K562 (cell line): ENCODE measurements around the gene LATS2. TPM values are rescaled to one million over a fixed set of nuclear protein-coding genes. Genes with fewer than 3 reads are reported as not detected.

Experiments used
- ATAC-seq: fragments of 200-7000 bp; cut with Tn5 transposase; 3 replicates; pipeline ENCODE4 v1.9.1; 2020; ENCODE audit warnings: moderate library complexity
- BruUV-seq: library from RNA; stranded (reverse); fragments of 400-500 nt; replicated peaks from 2 replicates; lab custom pipeline; 2021; lab: Mats Ljungman, UMichigan
- CTCF ChIA-PET: fragments of 300-600 bp; formaldehyde crosslinking; extraction: SDS; loops from one replicate; lab custom pipeline; 2021; ENCODE audit warnings: low intra/inter-chr PET ratio; lab: Yijun Ruan, JAX
- POLR2A ChIA-PET: fragments of 300-600, 350-650 bp; sonication (Branson Sonifier 250); formaldehyde crosslinking; extraction: SDS; loops from one replicate; lab custom pipeline; 2021; ENCODE audit warnings: antibody characterized with exemption, inconsistent platforms; lab: Yijun Ruan, JAX
- DNase-seq, 4 experiments: peaks; one replicate each; pipeline versions ENCODE4 v3.0.0 to v3.0.0-alpha.2; 2011 to 2018; ENCODE audit warnings: low spot score in 3 of 4, mixed read lengths in 3 of 4; ENCODE audit errors: extremely low read depth in 1 of 4
- FAIRE-seq: peaks from 2 replicates; lab custom pipeline; 2011; peaks lifted over from hg19 to GRCh38; lab: Jason Lieb, UNC
- H2AFZ ChIP-seq: 2 replicates; pipeline ENCODE4 v1.6.0; 2011; ENCODE audit warnings: low read depth, low read length, control low read depth, inconsistent platforms
- H3K27ac ChIP-seq: fragments of 200-600 bp; 3 replicates; pipeline ENCODE4 v1.8.0; 2011; ENCODE audit warnings: low read depth, mild to moderate bottlenecking, control low read depth, inconsistent platforms, low read length, moderate library complexity, mixed read lengths; ENCODE audit errors: extremely low read depth
- H3K27me3 ChIP-seq, 2 experiments: fragments of 300-600 bp in 1 of 2; 2 replicates in 1 of 2; 3 replicates in 1 of 2; pipeline versions ENCODE4 v1.6.0 to v1.8.0; 2011; ENCODE audit warnings: inconsistent platforms in 2 of 2, low read length in 2 of 2, mild to moderate bottlenecking in 1 of 2, mixed read lengths in 1 of 2, moderate library complexity in 1 of 2; ENCODE audit not compliant: control insufficient read depth in 2 of 2, insufficient read depth in 2 of 2
- H3K36me3 ChIP-seq: fragments of 300-600 bp; 3 replicates; pipeline ENCODE4 v1.8.0; 2011; ENCODE audit warnings: mild to moderate bottlenecking, low read length, inconsistent platforms; ENCODE audit not compliant: control insufficient read depth, insufficient read depth
- H3K4me1 ChIP-seq, 2 experiments: fragments of 200-600 bp in 1 of 2; replicated peaks in 1 of 2; 2 replicates in 1 of 2; 3 replicates in 1 of 2; pipeline versions ENCODE4 v1.5.1 to v1.8.0; 2011; ENCODE audit warnings: inconsistent platforms in 2 of 2, low read length in 2 of 2, mild to moderate bottlenecking in 1 of 2, mixed read lengths in 1 of 2, moderate library complexity in 1 of 2; ENCODE audit not compliant: control insufficient read depth in 2 of 2, insufficient read depth in 2 of 2
- H3K4me2 ChIP-seq: 2 replicates; pipeline ENCODE4 v1.6.1; 2011; ENCODE audit warnings: low read length, control low read depth, inconsistent platforms, mixed read lengths; ENCODE audit not compliant: insufficient read depth
- H3K4me3 ChIP-seq: fragments of 200-600 bp; sonication (generic), shearing (Covaris generic); 2 replicates; pipeline ENCODE4 v1.5.1; 2016; ENCODE audit warnings: control low read depth, inconsistent platforms
- H3K79me2 ChIP-seq: fragments of 200-600 bp; 3 replicates; pipeline ENCODE4 v1.8.0; 2011; ENCODE audit warnings: low read length, inconsistent platforms; ENCODE audit not compliant: control insufficient read depth, insufficient read depth
- H3K9ac ChIP-seq, 2 experiments: 2 replicates each; pipeline versions ENCODE4 v1.6.0 to v1.6.1; 2011; ENCODE audit warnings: low read depth in 2 of 2, low read length in 2 of 2, control low read depth in 1 of 2, inconsistent platforms in 1 of 2, mild to moderate bottlenecking in 1 of 2, mixed read lengths in 1 of 2; ENCODE audit not compliant: insufficient read depth in 1 of 2
- H3K9me1 ChIP-seq: one replicate; pipeline ENCODE4 v1.6.0; 2011; ENCODE audit warnings: inconsistent platforms, mild to moderate bottlenecking, low read length, moderate library complexity; ENCODE audit not compliant: control insufficient read depth, insufficient read depth
- H3K9me3 ChIP-seq: replicated peaks from 2 replicates; pipeline ENCODE4 v1.5.1; 2011; ENCODE audit warnings: low read depth, low read length, inconsistent platforms; ENCODE audit not compliant: control insufficient read depth, insufficient read depth
- H4K20me1 ChIP-seq: replicated peaks from 2 replicates; pipeline ENCODE4 v1.6.1; 2011; ENCODE audit warnings: low read length, inconsistent platforms, mixed read lengths; ENCODE audit not compliant: control insufficient read depth, insufficient read depth
- ATF1 ChIP-seq, 2 experiments: fragments of 450-650 bp in 1 of 2; IDR thresholded peaks; 2 replicates each; pipeline ENCODE4 v1.6.1; 2016; ENCODE audit warnings: missing compliant biosample characterization in 1 of 2, missing genetic modification characterization in 1 of 2
- CEBPB ChIP-seq: fragments of 450-650 bp; IDR thresholded peaks from 2 replicates; pipeline ENCODE4 v1.6.1; 2016; ENCODE audit warnings: missing genetic modification characterization, missing compliant biosample characterization
- COPS2 ChIP-seq: fragments of 450-650 bp; conservative IDR thresholded peaks from 2 replicates; pipeline ENCODE4 v1.6.1; 2016; ENCODE audit warnings: mild to moderate bottlenecking, moderate library complexity
- KDM5B ChIP-seq: fragments of 200-600 bp; sonication (generic); IDR thresholded peaks from 2 replicates; pipeline ENCODE4 v1.6.1; 2012; ENCODE audit warnings: low read depth, mild to moderate bottlenecking, moderate library complexity, low read length, control low read depth, inconsistent platforms; ENCODE audit not compliant: insufficient replicate concordance
- MEF2A ChIP-seq: IDR thresholded peaks from 2 replicates; pipeline ENCODE4 v1.6.1; 2011; ENCODE audit warnings: low read depth, mild to moderate bottlenecking, low read length, moderate library complexity; ENCODE audit not compliant: control insufficient read depth
- PHB2 ChIP-seq: fragments of 450-650 bp; IDR thresholded peaks from 2 replicates; pipeline ENCODE4 v1.6.1; 2017; ENCODE audit warnings: low read depth
- POLR2G ChIP-seq: fragments of 200-400 bp; formaldehyde crosslinking; IDR thresholded peaks from 2 replicates; pipeline ENCODE4 v1.6.1; 2017; ENCODE audit warnings: low read depth, mild to moderate bottlenecking, antibody characterized with exemption, low read length, moderate library complexity
- ZC3H4 ChIP-seq: sonication (generic); formaldehyde crosslinking; IDR thresholded peaks from 2 replicates; pipeline ENCODE4 v1.9.0; 2021; ENCODE audit warnings: missing genetic modification reagents, borderline replicate concordance
- ZKSCAN8 ChIP-seq: fragments of 200-800 bp; sonication (Bioruptor generic); IDR thresholded peaks from 2 replicates; pipeline ENCODE4 v1.6.1; 2016; ENCODE audit warnings: missing genetic modification characterization, missing compliant biosample characterization
- ZNF143 ChIP-seq: sonication (generic); formaldehyde crosslinking; IDR thresholded peaks from 2 replicates; pipeline ENCODE4 v1.9.0; 2022; ENCODE audit warnings: mild to moderate bottlenecking, missing genetic modification reagents
- ZNF184 ChIP-seq: sonication (generic); formaldehyde crosslinking; IDR thresholded peaks from 2 replicates; pipeline ENCODE4 v1.5.0; 2020; ENCODE audit warnings: missing genetic modification reagents
- WGBS: fragments of 100-300 bp; shearing (Covaris generic); methylation state at CpG from one replicate; pipeline ENCODE4 v1.1.6; 2016; ENCODE audit warnings: low coverage, mixed read lengths; ENCODE audit not compliant: insufficient coverage; ENCODE audit errors: missing lambda C conversion rate; 5-methylcytosine and 5-hydroxymethylcytosine counted together
- in situ Hi-C: fragments of 300-500 bp; cut with MboI; formaldehyde crosslinking; loops from 4 replicates; pipeline ENCODE4 v1.15.0; 2018; ENCODE audit warnings: inconsistent platforms, mixed read lengths
- intact Hi-C: fragments of 100-400 bp; cut with micrococcal nuclease; formaldehyde crosslinking; loops from 2 replicates; pipeline ENCODE4 v1.14.2; 2022
- polyA plus RNA-seq, 8 experiments: library from polyadenylated mRNA; depleted of rRNA in 4 of 8; stranded (reverse) in 5 of 8; unstranded in 3 of 8; fragments of >200 nt; fragmentation: Nextera tagmentation in 2 of 8; fragmentation: Illumina TruSeq in 1 of 8; extraction: Ambion mirVana in 2 of 8; extraction: Trizol in 1 of 8; gene quantifications; 2 replicates each; pipeline versions ENCODE4 v1.2.1 to v1.2.3, GENCODE V29; 2011 to 2014; ENCODE audit warnings: inconsistent platforms in 1 of 8, missing spikeins in 1 of 8
- total RNA-seq, 7 experiments: library from RNA; depleted of rRNA in 6 of 7; stranded (reverse); fragments of >200 nt in 6 of 7; fragmentation: Illumina TruSeq in 2 of 7; extraction: Trizol in 2 of 7; gene quantifications; 2 replicates each; pipeline versions ENCODE4 v1.2.1 to v1.2.3, GENCODE V29; 2011 to 2021; ENCODE audit warnings: low replicate concordance in 1 of 7
- TF ChIP-seq, protein P1 (sequence below): IDR thresholded peaks from 2 replicates; pipeline ENCODE4 v1.6.1; 2016; ENCODE audit warnings: missing genetic modification characterization, missing compliant biosample characterization
- TF ChIP-seq, protein P2 (sequence below): sonication (generic); formaldehyde crosslinking; IDR thresholded peaks from 2 replicates; pipeline ENCODE4 v1.8.0; 2022; ENCODE audit warnings: missing genetic modification reagents, mild to moderate bottlenecking, moderate library complexity, borderline replicate concordance

LATS2 gene
- total and polyA plus RNA-seq, 9 of the 15 experiments (the other 6 are each of a cell fraction or from before 2014, with no cell fraction given): 0.18 to 3.7 (median 0.76) TPM

DNA sequence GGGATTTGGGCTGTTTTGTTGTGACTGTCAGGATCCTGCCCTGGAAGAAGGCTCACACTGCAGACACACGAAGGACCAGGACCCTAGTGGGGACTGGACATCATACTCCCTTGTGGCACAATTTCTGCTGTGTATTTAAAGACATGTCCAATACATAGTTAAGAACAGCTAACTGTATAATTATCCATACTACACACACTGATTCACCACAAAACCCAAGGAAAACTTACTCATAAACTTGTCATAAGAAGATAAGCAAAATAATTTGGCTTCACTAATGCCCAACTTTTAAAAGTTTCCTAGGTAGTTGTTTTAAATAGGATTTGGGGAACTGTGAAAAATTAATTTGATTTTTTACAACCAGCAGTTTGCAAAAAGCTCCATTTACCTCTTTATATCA, 46.1 kb downstream of the LATS2 start:
- Histone ChIP-seq H3K79me2 (no peaks in the 10 kb centered on the region), H3K4me2 (no peak overlapping the region), H3K9ac (no peak overlapping the region), H3K27me3 (no peaks in the 10 kb centered on the region), H3K9me3 (no peaks in the 10 kb centered on the region), H3K4me3 (no peak overlapping the region), H3K9me1 (no peaks in the 10 kb centered on the region), H3K36me3 (no peaks in the 10 kb centered on the region), H2AFZ (no peak overlapping the region), H4K20me1 (no peaks in the 10 kb centered on the region), H3K27ac (no peak overlapping the region), H3K4me1 (peaks cover 0 to 6% of the 10 kb centered on the region in 2 experiments; a peak in 2 of 5 replicates)
- intact Hi-C loops: no loop called here
- ChIA-PET CTCF (no interaction called here), POLR2A (interaction anchor here (0.6 kb wide), 1 partner anchor 42 kb away, joined by 3 read pairs; no protein-coding TSS in a partner anchor)
- no peak for FAIRE-seq
- BruUV-seq: no TSS peak
- in situ Hi-C loops: no loop called here
- no peak for TF ChIP-seq POLR2G
- no peak for ATAC-seq
- 67% methylated on average over 1 of the region's 1 CpG for WGBS
- DNase-seq: no peak

DNA sequence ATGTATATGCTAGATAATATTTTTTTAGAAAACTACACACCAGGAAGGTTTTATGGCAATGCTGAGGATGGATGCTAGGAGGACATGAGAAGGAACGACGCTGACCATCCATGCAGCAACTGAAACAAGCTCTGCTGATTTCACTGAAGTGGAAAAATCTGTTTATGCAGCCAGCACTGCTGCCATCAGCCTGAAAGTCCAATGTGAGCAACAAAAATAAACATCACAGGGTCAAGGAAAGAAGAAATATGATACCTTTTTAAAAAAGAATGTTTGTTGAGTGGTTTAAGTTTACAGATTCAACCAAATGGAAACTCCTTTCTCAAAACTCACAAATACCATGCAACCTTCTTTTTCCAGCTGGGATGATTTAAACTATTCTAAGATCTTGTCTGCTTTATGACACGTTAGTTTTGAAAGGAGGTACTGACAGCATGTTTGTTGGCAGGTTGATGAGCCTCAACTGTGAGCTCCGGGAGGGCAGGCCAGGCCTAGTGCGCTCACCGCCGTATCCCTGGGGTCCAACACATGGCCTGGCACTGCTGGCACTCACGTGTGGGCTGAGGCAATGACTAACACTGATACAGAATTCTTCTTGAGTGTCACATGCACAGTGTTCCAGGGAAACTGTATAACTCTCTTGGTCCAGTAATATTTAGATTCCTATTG, 46.8 kb downstream of the LATS2 start:
- Histone ChIP-seq H4K20me1 (no peaks in the 10 kb centered on the region), H3K4me3 (no peak overlapping the region), H2AFZ (no peak overlapping the region), H3K27ac (no peak overlapping the region), H3K4me2 (no peak overlapping the region), H3K27me3 (no peaks in the 10 kb centered on the region), H3K9ac (no peak overlapping the region), H3K9me3 (no peaks in the 10 kb centered on the region), H3K79me2 (no peaks in the 10 kb centered on the region), H3K4me1 (peaks cover 0 to 6% of the 10 kb centered on the region in 2 experiments; a peak in 2 of 5 replicates), H3K9me1 (no peaks in the 10 kb centered on the region), H3K36me3 (no peaks in the 10 kb centered on the region)
- intact Hi-C loops: no loop called here
- 33% methylated on average over 7 of the region's 8 CpGs for WGBS
- DNase-seq: no peak
- no TSS peak for BruUV-seq
- in situ Hi-C loops: no loop called here
- ATAC-seq: no peak
- CTCF ChIA-PET: no interaction called here
- POLR2A ChIA-PET: interaction anchor here (0.6 kb wide), 1 partner anchor 43 kb away, joined by 3 read pairs; no protein-coding TSS in a partner anchor
- FAIRE-seq: no peak
- TF ChIP-seq PHB2 (no peak), ATF1 (CRISPR knock-in tag; IDR thresholded peaks at IDR 0.05) (no peak), ATF1 (tag; IDR thresholded peaks at IDR 0.05) (no peak), ZNF184 (CRISPR knock-in tag) (no peak), KDM5B (no peak), ZC3H4 (CRISPR knock-in tag) (no peak), ZKSCAN8 (CRISPR knock-in tag) (no peak), COPS2 (no peak), MEF2A (no peak), ZNF143 (CRISPR knock-in tag) (no peak), CEBPB (tag) (no peak), POLR2G (no peak)
- TF ChIP-seq, protein P1, sequence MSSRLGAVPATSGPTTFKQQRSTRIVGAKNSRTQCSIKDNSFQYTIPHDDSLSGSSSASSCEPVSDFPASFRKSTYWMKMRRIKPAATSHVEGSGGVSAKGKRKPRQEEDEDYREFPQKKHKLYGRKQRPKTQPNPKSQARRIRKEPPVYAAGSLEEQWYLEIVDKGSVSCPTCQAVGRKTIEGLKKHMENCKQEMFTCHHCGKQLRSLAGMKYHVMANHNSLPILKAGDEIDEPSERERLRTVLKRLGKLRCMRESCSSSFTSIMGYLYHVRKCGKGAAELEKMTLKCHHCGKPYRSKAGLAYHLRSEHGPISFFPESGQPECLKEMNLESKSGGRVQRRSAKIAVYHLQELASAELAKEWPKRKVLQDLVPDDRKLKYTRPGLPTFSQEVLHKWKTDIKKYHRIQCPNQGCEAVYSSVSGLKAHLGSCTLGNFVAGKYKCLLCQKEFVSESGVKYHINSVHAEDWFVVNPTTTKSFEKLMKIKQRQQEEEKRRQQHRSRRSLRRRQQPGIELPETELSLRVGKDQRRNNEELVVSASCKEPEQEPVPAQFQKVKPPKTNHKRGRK: no peak
- TF ChIP-seq, protein P2, sequence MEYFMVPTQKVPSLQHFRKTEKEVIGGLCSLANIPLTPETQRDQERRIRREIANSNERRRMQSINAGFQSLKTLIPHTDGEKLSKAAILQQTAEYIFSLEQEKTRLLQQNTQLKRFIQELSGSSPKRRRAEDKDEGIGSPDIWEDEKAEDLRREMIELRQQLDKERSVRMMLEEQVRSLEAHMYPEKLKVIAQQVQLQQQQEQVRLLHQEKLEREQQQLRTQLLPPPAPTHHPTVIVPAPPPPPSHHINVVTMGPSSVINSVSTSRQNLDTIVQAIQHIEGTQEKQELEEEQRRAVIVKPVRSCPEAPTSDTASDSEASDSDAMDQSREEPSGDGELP: no peak
